A204.1 (cell line): ENCODE results near the gene MRPL32.
A peak's percentile ranks its signal among the peaks of the same experiment; 100 is the strongest.

Experiments used
- FAIRE-seq: peaks from 2 replicates; lab custom pipeline; 2012; peaks lifted over from hg19 to GRCh38; lab: Jason Lieb, UNC

MRPL32 gene

GRCh38 chr7:42928754-42929153, 3.4 kb upstream of the MRPL32 start:
- FAIRE-seq: no peak

- no peak for FAIRE-seq
Measured at GRCh38 chr7:42929449-42929848, 2.7 kb upstream of the MRPL32 start.

- FAIRE-seq: no peak
Measured at GRCh38 chr7:42930889-42931288, 1.3 kb upstream of the MRPL32 start.

GRCh38 chr7:42931447-42931833, 736 bp upstream of the MRPL32 start:
- FAIRE-seq: no peak

GRCh38 chr7:42932811-42933591, 825 bp downstream of the MRPL32 start:
- no peak for FAIRE-seq

GRCh38 chr7:42934291-42934690, 2.1 kb downstream of the MRPL32 start:
- FAIRE-seq: no peak

- FAIRE-seq: no peak
Measured at GRCh38 chr7:42935861-42936260, 3.7 kb downstream of the MRPL32 start.

GRCh38 chr7:42939457-42940240, 7.5 kb downstream of the MRPL32 start:
- FAIRE-seq: no peak

GRCh38 chr7:42940985-42941847, 9.0 kb downstream of the MRPL32 start:
- peak; percentile 43 for FAIRE-seq

- FAIRE-seq: no peak
Measured at GRCh38 chr7:42945821-42946626, 13.8 kb downstream of the MRPL32 start.

- FAIRE-seq: no peak
Measured at GRCh38 chr7:42946627-42946950, 14.4 kb downstream of the MRPL32 start.

GRCh38 chr7:42947521-42947920, 15.3 kb downstream of the MRPL32 start:
- no peak for FAIRE-seq

- FAIRE-seq: no peak
Measured at GRCh38 chr7:42950417-42950816, 18.2 kb downstream of the MRPL32 start.

GRCh38 chr7:42952328-42952727, 20.2 kb downstream of the MRPL32 start:
- no peak for FAIRE-seq

- no peak for FAIRE-seq
Measured at GRCh38 chr7:42953994-42954393, 21.8 kb downstream of the MRPL32 start.

- FAIRE-seq: no peak
Measured at GRCh38 chr7:42956062-42956461, 23.9 kb downstream of the MRPL32 start.

GRCh38 chr7:42959549-42959948, 27.4 kb downstream of the MRPL32 start:
- no peak for FAIRE-seq

- FAIRE-seq: no peak
Measured at GRCh38 chr7:42960762-42961161, 28.6 kb downstream of the MRPL32 start.

GRCh38 chr7:42961170-42961569, 29.0 kb downstream of the MRPL32 start:
- FAIRE-seq: no peak

GRCh38 chr7:42964293-42964692, 32.1 kb downstream of the MRPL32 start:
- FAIRE-seq: no peak

GRCh38 chr7:42964849-42965805, 33.0 kb downstream of the MRPL32 start:
- no peak for FAIRE-seq
